Measurements from ENCODE around the gene RFXANK.
"Not testable (repeated sequence)": the region's sequence is repeated elsewhere in the genome, so short reads cannot be mapped to it uniquely, and the experiment has no call there.

Gene RFXANK, protein sequence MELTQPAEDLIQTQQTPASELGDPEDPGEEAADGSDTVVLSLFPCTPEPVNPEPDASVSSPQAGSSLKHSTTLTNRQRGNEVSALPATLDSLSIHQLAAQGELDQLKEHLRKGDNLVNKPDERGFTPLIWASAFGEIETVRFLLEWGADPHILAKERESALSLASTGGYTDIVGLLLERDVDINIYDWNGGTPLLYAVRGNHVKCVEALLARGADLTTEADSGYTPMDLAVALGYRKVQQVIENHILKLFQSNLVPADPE

DNA sequence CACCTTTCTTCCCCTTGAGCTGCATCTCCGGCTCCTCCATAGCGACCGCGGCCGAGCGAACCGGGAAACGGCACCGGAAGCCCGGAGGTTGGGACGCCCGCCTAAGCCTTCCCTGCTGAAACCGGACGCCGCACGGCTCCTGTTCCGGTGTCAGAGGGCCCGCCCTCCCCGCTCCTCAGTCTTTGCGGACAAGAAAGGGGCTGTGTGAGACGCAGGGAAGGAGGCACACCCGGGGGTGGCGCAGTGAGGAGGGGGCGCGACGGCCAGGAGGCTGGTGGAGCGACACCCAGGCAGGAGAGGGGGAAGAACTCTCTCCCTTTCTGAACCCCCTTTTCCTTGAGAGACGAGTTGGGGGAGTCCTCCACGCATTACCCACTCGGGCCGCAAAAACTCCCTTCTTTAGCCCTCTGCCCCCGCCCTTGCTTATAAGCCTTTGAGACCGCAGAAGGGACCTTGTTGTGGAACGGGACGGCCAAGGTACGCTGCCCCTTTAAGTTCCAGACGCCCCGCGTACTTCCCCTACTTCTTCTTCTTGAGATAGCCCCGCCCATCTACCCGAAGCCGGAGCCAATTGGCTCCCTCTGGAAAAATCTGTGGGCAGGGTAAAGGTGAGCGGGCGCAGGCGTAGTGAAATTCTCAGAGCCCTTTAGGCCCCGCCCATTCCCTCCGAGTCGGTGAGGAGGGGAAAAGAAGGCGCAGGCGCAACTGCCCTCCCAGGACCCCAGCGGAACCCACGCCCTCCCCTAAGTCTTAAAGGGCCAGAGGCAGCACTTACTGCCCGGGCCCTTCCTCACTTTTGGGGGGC is at the start of gene RFXANK, which contains the start of gene BORCS8:
RFXANK (plus strand) TSS at position 181 of the 805 bp plus-strand sequence. CDS start 1,689 bp downstream, outside the sequence.
BORCS8 (minus strand) TSS at position 75 of the 805 bp plus-strand sequence; CDS start at position 40, 35 bp downstream.
- H3K27ac ChIP-seq, result peak within 1 kb of the TSS; percentile 94 to 100 (median 99)
- peak within 1 kb of the TSS; percentile 72 to 99 (median 90) for H3K4me3 ChIP-seq

DNA sequence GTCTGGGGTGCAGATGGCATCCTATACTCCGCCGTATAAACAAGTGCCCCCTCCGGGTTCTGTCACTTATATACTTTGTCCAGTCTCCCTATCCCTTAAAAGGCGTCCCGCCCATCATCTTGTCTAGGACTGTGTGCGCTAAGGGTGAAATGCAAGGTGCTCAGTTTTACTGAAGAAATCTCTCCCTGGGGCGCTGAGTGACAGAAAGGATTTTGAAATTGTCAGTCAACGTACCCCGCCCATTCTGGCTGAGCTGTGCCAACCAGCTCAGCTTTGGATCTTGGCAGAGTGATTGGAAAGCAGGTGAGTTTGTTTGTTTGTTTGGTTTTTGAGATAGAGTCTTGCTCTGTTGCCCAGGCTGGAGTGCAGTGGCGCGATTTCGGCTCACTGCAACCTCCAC is 49.7 kb upstream of the RFXANK start:
- H3K27ac ChIP-seq, result no peak overlapping the region
- H3K4me3 ChIP-seq, result no peak overlapping the region

DNA sequence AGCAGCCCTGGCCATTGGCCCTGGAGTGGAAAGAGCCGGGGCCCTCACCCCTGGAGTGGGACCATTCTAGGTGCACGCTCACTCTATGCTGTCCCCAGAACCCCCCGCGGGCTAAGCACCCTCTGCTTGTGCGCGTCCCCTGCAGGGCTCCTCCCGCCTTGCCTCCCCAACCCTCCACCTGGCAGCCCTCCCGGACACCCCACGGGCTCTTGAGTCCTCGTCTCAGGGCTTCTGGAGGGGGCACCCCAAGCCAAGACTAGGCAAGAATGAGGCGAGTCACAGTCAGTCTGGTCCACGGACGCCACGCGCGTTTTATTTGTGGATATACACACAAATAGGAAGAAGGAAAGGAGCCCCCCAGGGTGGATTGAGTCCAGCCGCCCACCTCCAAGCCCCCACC is 46.8 kb upstream of the RFXANK start:
- Histone ChIP-seq H3K27ac (peak overlapping the region in 3 of 21 experiments; percentile 19 to 39 (median 30)), H3K4me3 (no peak overlapping the region)

DNA sequence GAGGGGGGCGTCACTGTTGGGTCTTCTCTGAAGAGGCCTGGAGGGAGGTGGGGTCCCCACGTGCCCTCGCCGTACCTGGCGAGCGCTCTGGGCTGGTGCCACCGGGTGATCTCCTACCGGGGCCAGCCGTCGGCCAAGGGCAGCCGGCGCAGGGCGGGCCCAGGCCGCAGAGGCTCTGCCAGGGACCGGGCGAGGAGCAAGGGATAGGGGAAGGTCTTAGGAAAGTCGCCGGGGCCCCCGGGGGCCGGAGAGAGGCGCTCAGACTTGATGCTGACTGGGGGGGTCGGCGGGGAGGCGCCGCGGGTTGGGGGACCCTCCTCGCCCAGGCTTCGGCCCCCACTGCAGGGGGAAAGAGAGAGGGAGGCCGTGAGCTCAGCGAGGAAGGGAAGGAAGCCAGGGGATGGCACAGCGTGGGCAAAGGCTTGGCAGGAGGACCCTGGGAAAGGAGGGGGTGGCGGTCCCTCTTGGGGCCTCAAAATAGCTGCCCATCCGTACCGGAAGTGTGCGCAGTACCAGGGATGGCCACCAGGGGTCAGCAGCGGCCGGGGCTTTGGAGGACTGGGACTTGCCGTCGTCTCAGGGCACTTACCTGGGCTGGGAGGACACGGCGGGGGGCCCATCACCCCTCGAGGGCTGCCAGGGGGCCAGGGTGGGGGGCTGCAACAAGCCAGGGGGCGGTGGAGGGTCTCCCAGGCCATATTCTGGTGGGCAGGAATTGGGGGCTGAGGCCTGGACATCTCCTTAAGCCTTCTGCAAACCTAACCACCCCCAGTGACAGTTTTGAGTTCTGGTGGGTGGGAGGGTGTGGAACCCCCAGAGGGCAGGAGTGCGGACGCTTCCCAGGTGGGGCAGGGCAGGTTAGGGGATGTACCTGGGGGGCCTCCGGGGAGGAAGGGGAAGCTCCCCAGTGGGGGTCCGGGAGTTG is 46.1 kb upstream of the RFXANK start:
- H3K4me3 ChIP-seq, result no peak overlapping the region
- H3K27ac ChIP-seq, result peak overlapping the region in 5 of 21 experiments; percentile 19 to 39 (median 29)

DNA sequence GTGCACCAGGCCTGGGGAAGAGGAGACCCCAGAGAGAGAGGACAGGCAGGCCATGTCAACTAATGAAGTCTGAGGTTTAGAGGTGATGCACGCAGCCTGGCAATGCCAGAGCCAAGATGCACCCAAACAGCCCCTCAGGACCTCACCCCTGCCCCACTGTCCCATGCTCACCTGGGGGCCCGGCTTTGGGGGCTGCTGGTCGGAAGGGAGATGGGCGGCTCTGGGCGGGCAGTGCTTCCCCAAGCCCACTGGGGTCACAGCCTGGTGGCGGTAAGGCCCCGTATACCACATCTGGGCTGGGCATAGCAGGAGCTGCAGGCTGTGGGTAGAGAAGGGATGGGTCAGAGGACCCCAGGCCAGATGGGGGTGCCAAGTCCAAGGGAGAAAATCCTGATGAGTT is 45.2 kb upstream of the RFXANK start:
- H3K4me3 ChIP-seq, result no peak overlapping the region
- no peak overlapping the region for H3K27ac ChIP-seq

DNA sequence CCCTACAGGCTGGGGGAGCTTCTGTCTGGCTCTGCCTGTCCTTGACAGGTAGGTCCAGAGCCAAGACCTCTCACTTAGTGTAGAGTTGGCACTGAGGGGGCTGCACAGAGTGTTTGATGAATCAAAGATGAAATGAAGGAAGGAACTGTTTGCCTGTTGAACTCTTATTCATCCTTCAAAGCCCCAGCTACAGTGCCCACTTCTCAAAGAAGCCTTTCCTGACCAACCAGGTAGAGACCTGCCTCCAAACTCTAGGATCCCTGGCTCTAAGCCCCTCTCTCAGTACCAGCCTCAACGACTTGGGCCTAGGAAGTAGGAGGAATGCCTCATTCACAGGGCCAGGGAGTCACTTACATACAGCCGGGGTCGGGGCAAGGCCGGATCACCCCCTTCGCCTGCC is 44.7 kb upstream of the RFXANK start:
- Histone ChIP-seq H3K4me3 (no peak overlapping the region), H3K27ac (no peak overlapping the region)

DNA sequence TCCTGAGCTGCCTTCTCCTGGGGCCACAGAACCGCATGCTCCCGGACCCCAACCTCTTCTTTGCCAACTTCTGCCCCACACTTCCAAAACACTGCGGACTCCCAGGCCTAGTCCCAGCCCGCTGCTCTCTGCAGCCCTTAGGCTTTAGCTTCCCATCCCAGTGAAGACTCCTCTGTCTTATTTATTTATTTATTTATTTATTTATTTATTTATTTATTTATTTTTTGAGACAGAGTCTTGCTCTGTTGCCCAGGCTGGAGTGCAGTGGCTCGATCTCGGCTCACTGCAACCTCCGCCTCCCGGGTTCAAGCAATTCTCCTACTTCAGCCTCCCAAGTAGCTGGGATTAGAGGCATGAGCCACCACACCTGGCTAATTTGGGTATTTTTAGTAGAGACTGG is 43.6 kb upstream of the RFXANK start:
- H3K4me3 ChIP-seq, H3K27ac ChIP-seq: not testable (repeated sequence)

DNA sequence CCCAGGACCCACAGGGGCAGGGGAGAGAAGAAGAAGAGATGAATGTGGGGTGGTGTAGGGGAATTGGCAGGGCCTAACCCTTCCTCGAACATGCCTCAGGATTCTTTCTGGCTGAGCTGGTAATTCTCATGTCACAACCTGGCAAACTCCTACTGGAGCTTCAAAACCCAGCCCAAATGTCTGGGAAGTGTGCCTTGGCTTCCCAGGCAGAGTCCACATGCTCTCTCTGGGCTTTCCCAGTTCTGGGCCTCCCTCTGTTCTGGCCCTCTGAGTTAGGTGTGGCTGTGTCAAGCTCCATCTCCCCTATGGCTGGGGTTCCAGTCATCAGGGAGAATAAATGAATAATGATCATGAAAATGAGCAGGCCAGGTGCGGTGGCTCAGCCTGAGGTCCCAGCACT is 42.6 kb upstream of the RFXANK start:
- no peak overlapping the region for H3K4me3 ChIP-seq
- no peak overlapping the region for H3K27ac ChIP-seq

DNA sequence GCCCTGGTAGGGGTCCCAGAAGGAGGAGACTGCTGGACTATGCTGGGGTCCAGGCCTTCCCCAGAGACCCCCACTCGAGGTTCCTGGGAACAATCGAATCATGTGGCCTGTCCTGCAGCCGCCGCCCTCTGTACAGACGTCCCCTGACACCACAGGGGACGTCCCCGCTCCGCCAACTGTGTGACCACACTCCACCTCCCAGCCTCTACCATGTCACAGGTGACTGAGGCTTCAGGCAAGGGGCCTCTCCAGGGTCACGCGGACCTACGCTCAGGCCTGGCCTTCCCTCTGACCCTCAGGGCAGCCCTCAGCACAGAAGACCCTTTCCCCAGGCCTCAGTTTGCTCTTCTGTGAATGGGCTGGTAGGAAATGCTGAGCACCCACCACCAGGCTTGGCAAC is 40.6 kb upstream of the RFXANK start:
- Histone ChIP-seq H3K4me3 (no peak overlapping the region), H3K27ac (no peak overlapping the region)

DNA sequence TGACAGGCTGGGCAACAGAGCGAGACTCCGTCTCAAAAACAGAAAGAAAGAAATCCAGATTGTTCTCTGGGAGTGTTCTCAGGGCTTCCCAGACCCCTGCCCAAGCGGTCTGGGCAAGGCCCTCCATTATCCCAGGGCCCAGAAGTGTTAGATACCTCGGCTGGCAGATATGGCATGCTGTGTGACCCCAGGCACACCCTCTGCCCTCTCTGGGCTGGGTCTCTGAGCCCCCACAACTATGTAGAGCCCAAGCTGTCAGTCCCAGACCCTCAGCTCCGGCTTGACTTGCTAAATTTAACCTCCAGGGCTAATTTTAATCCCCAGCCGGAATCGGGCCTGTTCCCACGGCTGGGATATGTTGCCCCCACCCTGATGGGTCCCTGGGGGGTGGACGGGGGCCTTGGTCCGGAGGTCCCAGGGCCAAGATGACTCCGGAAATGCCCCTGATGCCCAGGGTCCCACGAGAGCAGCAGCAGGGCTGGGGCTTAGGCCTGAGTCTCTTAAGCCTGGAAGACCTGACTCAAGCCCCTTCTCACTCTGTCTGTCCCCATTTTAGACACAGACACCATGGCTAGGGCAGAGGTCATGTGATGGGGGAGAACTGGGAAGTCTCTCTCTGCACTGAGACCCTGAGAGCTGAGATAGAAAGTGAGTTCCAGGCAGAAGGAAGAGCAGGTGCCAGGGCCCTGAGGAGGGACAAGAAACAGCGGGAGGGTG is 39.2 kb upstream of the RFXANK start:
- Histone ChIP-seq H3K4me3 (no peak overlapping the region), H3K27ac (no peak overlapping the region)

DNA sequence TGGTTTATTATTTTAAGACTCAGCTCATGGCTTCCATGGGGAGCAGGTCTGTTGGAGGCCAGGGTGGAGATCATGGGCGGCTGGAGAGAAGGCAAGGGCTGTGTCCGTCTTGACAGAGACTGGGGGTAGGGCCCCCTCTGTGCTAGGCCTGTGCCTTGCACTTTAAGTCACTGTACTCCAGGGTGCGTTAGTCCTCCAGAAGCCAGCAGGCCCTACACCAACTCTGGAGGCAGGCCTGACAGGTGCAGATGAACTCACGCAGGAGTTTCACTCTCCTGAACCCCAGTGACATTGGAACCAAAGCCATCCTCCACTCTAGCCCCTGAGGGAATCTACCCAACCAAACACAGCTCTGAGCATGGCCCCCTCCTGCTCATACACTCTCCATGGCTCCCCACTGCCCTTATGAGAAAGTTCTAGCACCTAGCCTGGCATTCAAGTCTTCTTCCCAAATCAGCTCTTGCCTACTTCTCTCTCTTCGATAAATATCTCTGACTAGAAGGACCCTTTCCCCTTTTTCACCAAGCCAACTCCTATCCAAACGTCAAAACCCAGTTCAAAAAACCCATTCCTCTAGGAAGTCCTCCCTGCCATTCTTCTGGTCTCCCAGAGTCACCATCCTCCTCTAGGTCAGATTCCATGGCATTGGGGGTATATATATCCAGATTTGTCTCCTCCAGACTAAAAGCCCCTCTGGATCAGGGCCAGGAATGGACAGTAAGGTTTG is 37.1 kb upstream of the RFXANK start:
- Histone ChIP-seq H3K4me3 (no peak overlapping the region), H3K27ac (no peak overlapping the region)

DNA sequence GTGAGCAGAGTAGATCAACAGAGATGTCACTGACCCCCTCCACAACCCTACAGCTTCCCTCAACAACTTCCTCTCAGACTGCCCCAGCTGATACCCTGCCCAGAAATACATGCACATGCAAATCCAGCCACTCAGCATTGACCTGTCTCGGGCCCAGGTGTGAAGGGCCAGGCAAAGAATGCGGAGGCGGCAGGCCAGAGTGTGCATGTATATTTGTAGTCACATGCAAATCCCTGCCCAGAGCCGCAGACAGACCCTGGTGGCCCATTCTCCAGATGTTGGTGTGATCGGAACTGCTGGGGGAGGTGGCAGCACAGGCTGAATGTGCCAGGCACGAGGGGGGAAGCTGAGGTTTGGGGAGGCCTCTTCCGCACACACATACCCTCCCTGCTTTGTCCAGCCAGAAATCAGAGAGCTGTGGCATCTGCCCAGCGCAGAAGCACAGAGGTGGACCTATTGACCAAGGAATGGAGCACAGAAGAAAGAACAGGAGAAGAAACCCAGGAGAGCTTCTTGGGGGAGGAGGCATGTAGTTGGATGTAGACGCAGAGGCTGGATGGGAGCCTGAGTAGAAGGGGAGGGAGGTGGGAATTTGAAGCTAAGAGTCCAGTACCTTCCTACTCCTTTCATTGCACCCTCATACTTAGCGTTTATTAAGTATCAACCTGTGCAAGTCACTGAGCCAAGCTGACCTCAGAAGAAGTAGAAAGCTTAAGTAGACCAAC is 36.4 kb upstream of the RFXANK start:
- Histone ChIP-seq H3K27ac (no peak overlapping the region), H3K4me3 (no peak overlapping the region)

DNA sequence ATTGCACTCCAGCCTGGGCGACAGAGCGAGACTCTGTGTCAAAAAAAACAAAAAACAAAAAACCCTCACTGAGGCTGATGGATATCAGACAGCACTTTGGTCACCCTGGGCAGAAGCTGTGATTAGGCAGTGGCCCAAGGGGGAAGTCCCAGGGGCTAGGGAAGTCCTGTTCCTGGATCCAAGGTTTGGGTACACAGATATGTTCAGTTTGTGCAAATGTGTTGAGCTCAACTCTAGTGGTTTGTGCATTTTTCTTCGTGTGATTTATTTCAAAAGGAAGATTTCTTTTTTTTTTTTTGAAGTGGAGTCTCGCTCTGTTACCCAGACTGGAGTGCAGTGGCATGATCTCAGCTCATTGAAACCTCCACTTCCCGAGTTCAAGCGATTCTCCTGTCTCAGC is 34.2 kb upstream of the RFXANK start:
- no peak overlapping the region for H3K27ac ChIP-seq
- no peak overlapping the region for H3K4me3 ChIP-seq

DNA sequence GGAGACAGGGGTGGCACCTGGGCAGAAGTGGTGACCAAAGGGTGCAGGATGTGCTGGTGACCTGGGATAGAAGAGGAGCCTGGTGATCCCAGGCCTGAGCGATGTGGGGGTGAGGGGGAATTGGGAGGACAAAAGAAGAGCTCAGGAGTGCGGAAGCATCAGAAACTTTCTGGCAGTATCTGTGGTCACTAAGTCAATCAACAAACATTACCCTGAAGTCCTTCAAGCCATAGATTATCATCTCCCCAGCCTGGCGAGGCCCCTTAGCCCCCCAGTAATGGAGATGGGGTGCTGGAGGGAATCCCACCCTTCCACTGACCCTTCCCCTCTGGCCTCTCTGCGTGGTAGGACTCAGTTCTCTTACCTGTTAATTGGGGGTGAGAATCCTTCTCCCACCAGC is 32.5 kb upstream of the RFXANK start:
- no peak overlapping the region for H3K4me3 ChIP-seq
- no peak overlapping the region for H3K27ac ChIP-seq

DNA sequence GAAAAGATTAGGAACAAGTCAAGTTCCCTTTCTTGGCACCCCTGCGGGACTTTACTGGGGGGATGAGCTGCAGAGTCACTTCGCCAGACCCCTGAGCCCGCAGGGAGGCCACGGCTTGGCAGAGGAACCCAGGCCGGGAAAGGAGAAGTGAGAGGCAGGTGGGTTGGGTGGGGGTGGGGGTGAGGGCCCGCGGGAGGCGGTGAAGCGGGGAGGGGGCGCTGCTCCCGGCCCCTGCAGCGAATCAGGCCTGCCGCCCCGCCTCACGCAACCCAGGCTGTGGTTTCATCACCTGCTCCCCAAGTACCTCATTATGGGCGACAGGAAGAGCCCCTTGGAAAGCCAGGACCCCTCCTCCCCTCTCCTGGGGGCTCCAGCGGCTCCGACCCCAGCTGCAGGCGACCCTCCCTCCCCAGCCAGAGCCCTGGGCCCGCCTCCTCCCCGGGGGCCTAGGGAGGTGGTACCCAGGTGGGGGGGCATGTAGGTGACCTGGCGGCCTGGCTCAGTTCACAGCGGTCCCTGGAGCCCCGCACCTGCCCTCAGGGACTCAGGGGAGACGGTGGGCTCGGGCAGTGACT is 31.5 kb upstream of the RFXANK start:
- Histone ChIP-seq H3K27ac (no peak overlapping the region), H3K4me3 (no peak overlapping the region)

DNA sequence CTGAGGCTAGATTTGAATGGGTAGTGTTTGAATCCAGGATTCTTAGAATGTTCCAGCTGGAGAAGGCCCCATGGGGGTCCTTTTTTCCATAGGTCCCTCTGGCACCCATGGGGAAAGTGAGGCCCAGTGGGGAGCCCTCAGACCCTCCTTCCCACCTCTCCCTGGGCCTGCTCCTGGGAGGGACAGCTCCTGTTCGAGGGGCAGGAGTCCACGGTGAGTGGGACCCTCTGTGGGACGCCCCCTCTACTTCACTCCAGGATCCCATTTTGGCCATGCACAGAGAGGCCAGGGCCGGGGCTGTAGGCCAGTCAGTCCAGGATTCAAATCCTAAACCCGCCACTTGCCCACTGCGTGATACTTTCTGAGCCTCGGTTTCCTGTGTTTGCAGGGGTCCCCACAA is 29.6 kb upstream of the RFXANK start:
- Histone ChIP-seq H3K27ac (no peak overlapping the region), H3K4me3 (no peak overlapping the region)

DNA sequence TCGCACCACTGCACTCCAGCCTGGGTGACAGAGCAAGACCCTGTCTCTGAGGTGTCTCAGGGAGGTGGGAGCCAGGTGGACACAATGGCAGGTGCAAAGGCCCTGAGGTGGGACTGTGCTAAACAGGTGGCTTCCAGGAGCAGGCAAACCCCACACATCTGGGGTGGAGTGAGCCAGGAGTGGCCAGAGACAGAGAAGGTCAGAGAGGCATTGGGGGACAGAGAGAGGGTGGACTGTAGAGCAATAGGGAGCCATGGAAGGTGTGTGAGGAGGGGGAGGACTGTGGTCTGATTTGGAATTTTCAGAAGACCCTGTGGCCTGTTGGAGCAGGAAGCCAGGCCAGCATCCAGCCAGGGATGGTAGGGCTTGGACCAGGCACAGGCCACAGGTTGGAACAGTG is 26.7 kb upstream of the RFXANK start:
- Histone ChIP-seq H3K27ac (no peak overlapping the region), H3K4me3 (no peak overlapping the region)

DNA sequence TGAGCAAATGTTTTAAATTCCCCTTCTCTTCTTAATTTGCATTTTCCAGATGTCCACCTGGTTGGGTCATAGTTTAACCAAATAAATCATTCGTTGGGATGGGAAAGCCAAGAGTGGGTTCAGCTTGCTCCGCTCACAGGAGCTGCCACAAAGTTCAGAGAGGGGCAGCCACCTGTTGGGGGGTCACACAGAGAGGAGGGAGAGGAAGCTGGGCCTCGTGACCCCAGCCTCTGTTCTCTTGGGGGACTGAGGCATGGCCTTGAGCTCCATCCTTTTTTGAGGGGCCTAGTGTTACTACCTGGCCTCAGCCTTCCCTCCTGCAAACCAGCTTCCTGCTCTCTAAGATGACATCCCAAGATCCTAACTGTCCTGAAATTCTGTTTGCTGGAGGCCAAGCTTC is 24.4 kb upstream of the RFXANK start:
- no peak overlapping the region for H3K4me3 ChIP-seq
- H3K27ac ChIP-seq, result no peak overlapping the region

Measured in skin epidermis (tissue), 12 donors.